ENCODE results near the gene RPN2. TPM values are rescaled to one million over a fixed set of nuclear protein-coding genes. Genes with fewer than 3 reads are reported as not detected.

RPN2 gene
- total and polyA plus RNA-seq, 2 of the 13 experiments (the other 11 are each of a cell fraction or from before 2014, with no cell fraction given), result 587 to 1,818 TPM

GRCh38 chr20:37285664-37286374 is 106.7 kb downstream of the RPN2 start (continued):
- TF ChIP-seq HMGXB3 (CRISPR knock-in tag; IDR thresholded peaks at IDR 0.05; ENCODE audit: borderline replicate concordance) (0 out of 2 replicates have a peak, but pooled peaks have one; percentile 60), ZNF331 (CRISPR knock-in tag; IDR thresholded peaks at IDR 0.05) (peak; percentile 86), ZFP90 (CRISPR knock-in tag; IDR thresholded peaks at IDR 0.05; ENCODE audit: borderline replicate concordance) (0 out of 2 replicates have a peak, but pooled peaks have one; percentile 47), ZIK1 (CRISPR knock-in tag; IDR thresholded peaks at IDR 0.05; ENCODE audit: borderline replicate concordance, low read depth) (no peak), PPARG (CRISPR knock-in tag; conservative IDR thresholded peaks at IDR 0.05) (peak; percentile 98), MXD4 (CRISPR knock-in tag; IDR thresholded peaks at IDR 0.05) (peak; percentile 83; the same call in 1 of the 2 replicates), ZNF513 (CRISPR knock-in tag; conservative IDR thresholded peaks at IDR 0.05) (no peak), ZMYM2 (CRISPR knock-in tag; IDR thresholded peaks at IDR 0.05) (no peak), ZNF329 (CRISPR knock-in tag; IDR thresholded peaks at IDR 0.05; ENCODE audit: low read depth) (no peak; the same call in 1 of the 2 replicates), MTF1 (CRISPR knock-in tag; IDR thresholded peaks at IDR 0.05) (no peak), SNAPC5 (CRISPR knock-in tag; IDR thresholded peaks at IDR 0.05; ENCODE audit: borderline replicate concordance) (no peak), ZNF761 (CRISPR knock-in tag; conservative IDR thresholded peaks at IDR 0.05) (0 out of 2 replicates have a peak, but pooled peaks have one; percentile 36), ZSCAN30 (CRISPR knock-in tag; IDR thresholded peaks at IDR 0.05) (no peak), E2F5 (CRISPR knock-in tag; conservative IDR thresholded peaks at IDR 0.05) (no peak), ZNF616 (CRISPR knock-in tag; IDR thresholded peaks at IDR 0.05; ENCODE audit: low read depth) (no peak), ZSCAN5A (CRISPR knock-in tag; IDR thresholded peaks at IDR 0.05; ENCODE audit: borderline replicate concordance) (no peak), MTA3 (CRISPR knock-in tag; IDR thresholded peaks at IDR 0.05) (no peak), ZNF576 (CRISPR knock-in tag; IDR thresholded peaks at IDR 0.05) (no peak), ZBTB37 (CRISPR knock-in tag; IDR thresholded peaks at IDR 0.05) (no peak)

Measured in HepG2 (cell line).